Hepatocyte (in vitro differentiated cells): ENCODE measurements around the gene KIAA0930. TPM values are rescaled to one million over a fixed set of nuclear protein-coding genes. Genes with fewer than 3 reads are reported as not detected.
A peak's percentile ranks its signal among the peaks of the same experiment; 100 is the strongest.

ENCODE experiments used
- DNase-seq: peaks from one replicate; pipeline ENCODE4 v3.0.0-alpha.2; 2016; ENCODE audit warnings: low spot score
- H2AFZ ChIP-seq: fragments of 200-600 bp; sonication (generic); 2 replicates; pipeline ENCODE4 v1.6.0; 2016; ENCODE audit warnings: antibody characterized with exemption, mild to moderate bottlenecking
- H3K27ac ChIP-seq: fragments of 200-600 bp; sonication (generic); 2 replicates; pipeline ENCODE4 v1.5.1; 2016; ENCODE audit warnings: mild to moderate bottlenecking
- H3K27me3 ChIP-seq: fragments of 200-600 bp; sonication (generic); 2 replicates; pipeline ENCODE4 v1.6.1; 2016
- H3K36me3 ChIP-seq: fragments of 200-600 bp; sonication (generic); replicated peaks from 2 replicates; pipeline ENCODE4 v1.5.1; 2016; ENCODE audit warnings: low read depth; ENCODE audit not compliant: insufficient read depth
- H3K4me1 ChIP-seq: fragments of 200-600 bp; sonication (generic); 2 replicates; pipeline ENCODE4 v1.5.1; 2016; ENCODE audit warnings: mild to moderate bottlenecking, moderate library complexity; ENCODE audit not compliant: insufficient read depth
- H3K4me2 ChIP-seq: fragments of 200-600 bp; sonication (generic); 2 replicates; pipeline ENCODE4 v1.6.0; 2016
- H3K4me3 ChIP-seq: fragments of 200-600 bp; sonication (generic); 2 replicates; pipeline ENCODE4 v1.5.1; 2016; ENCODE audit warnings: mild to moderate bottlenecking
- H3K79me2 ChIP-seq: fragments of 200-600 bp; sonication (generic); 2 replicates; pipeline ENCODE4 v1.6.0; 2017; ENCODE audit warnings: mild to moderate bottlenecking
- H3K9me2 ChIP-seq: fragments of 200-600 bp; sonication (generic); replicated peaks from 2 replicates; pipeline ENCODE4 v1.6.0; 2017; ENCODE audit warnings: mild to moderate bottlenecking; ENCODE audit not compliant: insufficient read depth
- H3K9me3 ChIP-seq: fragments of 200-600 bp; sonication (generic); 2 replicates; pipeline ENCODE4 v1.5.1; 2016; ENCODE audit warnings: low read depth, mild to moderate bottlenecking
- H4K20me1 ChIP-seq: fragments of 200-600 bp; sonication (generic); 2 replicates; pipeline ENCODE4 v1.6.0; 2016; ENCODE audit warnings: mild to moderate bottlenecking; ENCODE audit not compliant: insufficient read depth, poor library complexity, severe bottlenecking
- CTCF ChIP-seq: fragments of 200-600 bp; sonication (generic); IDR thresholded peaks from 2 replicates; pipeline ENCODE4 v1.5.1; 2016; ENCODE audit warnings: antibody characterized with exemption, mild to moderate bottlenecking; ENCODE audit not compliant: poor library complexity
- EZH2 ChIP-seq: fragments of 200-600 bp; sonication (generic); IDR thresholded peaks from 2 replicates; pipeline ENCODE4 v1.6.1; 2016; ENCODE audit warnings: antibody characterized with exemption, mild to moderate bottlenecking, borderline replicate concordance
- EZH2phosphoT487 ChIP-seq: fragments of 200-600 bp; sonication (generic); IDR thresholded peaks from one replicate; pipeline ENCODE4 v1.6.1; 2018; ENCODE audit warnings: antibody characterized with exemption, mild to moderate bottlenecking, low read depth, moderate library complexity; ENCODE audit not compliant: unreplicated experiment, severe bottlenecking
- WGBS: methylation state at CpG from one replicate; pipeline ENCODE4 v1.1.6; 2016; ENCODE audit warnings: low lambda C conversion rate; ENCODE audit errors: missing lambda C conversion rate; 5-methylcytosine and 5-hydroxymethylcytosine counted together
- polyA plus RNA-seq: library from polyadenylated mRNA; unstranded; fragments of >200 nt; fragmentation: Nextera tagmentation; extraction: Ambion mirVana; gene quantifications from 2 replicates; pipeline ENCODE4 v1.2.1, GENCODE V29; 2016
- total RNA-seq: library from RNA; depleted of rRNA; stranded (reverse); fragments of >200 nt; gene quantifications from 2 replicates; pipeline ENCODE4 v1.2.3, GENCODE V29; 2014

KIAA0930 gene
- total and polyA plus RNA-seq, 2 experiments from 2014 or later = 30.9 to 42.0 TPM

DNA sequence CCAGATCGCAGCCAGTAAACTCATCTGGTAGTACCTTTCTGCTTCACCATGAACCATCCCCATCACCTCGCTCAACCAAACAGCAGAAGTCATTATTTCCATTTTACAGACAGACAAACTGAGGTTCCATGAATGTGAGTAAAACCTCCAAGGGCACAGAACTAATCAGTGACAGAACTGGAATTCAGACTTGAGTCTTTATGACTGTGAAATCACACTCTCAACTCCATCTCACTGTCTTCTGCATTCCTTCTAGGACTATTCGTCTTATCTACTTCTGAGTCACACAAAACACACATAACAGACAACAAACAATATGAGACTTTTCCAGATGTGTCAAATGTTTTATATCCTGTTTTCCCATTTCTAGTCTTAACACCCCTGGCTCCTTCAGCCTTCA lies 86.3 kb downstream of the KIAA0930 start:
- 88% methylated on average over 3 of the region's 3 CpGs for WGBS
- Histone ChIP-seq H3K36me3 (no peaks in the 10 kb centered on the region), H3K27ac (peak overlapping the region; percentile 85), H3K4me3 (no peak overlapping the region), H3K9me3 (no peaks in the 10 kb centered on the region), H2AFZ (no peak overlapping the region), H3K9me2 (no peaks in the 10 kb centered on the region), H3K79me2 (peaks cover 16% of the 10 kb centered on the region), H3K27me3 (no peaks in the 10 kb centered on the region), H3K4me1 (peaks cover 27% of the 10 kb centered on the region), H4K20me1 (no peaks in the 10 kb centered on the region), H3K4me2 (no peak overlapping the region)
- DNase-seq = peak; percentile 56
- TF ChIP-seq EZH2 = no peak
- TF ChIP-seq CTCF = no peak
- no peak for TF ChIP-seq EZH2phosphoT487

DNA sequence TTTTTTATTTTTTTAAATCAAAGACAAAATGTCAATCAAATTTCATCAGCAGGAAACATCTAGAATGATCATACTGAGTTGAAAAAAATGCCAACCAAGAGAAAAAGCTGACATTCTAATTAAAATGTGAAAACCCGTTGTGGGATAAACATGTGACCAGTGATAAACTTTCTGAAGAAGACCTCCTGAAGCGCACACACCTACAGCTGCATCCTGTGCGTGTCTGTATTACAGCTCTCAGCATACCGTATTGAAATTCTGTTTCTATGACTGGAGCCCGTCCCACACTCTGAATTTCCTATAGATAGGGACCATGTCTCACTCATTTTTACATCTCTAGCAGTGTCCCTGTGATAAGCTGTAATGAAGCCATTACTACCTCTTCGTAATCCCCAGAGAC lies 89.2 kb downstream of the KIAA0930 start:
- no peak overlapping the region for H3K27ac ChIP-seq
- DNase-seq = no peak
- no peak overlapping the region for H3K4me3 ChIP-seq
- 94% methylated on average over 6 of the region's 6 CpGs for WGBS
- H4K20me1 ChIP-seq = no peaks in the 10 kb centered on the region
- no peaks in the 10 kb centered on the region for H3K9me2 ChIP-seq
- no peaks in the 10 kb centered on the region for H3K36me3 ChIP-seq
- H3K4me1 ChIP-seq = peaks cover 7% of the 10 kb centered on the region
- H3K79me2 ChIP-seq = peaks cover 9% of the 10 kb centered on the region
- H3K9me3 ChIP-seq = no peaks in the 10 kb centered on the region
- H2AFZ ChIP-seq = no peak overlapping the region
- no peaks in the 10 kb centered on the region for H3K27me3 ChIP-seq
- no peak overlapping the region for H3K4me2 ChIP-seq
- TF ChIP-seq EZH2phosphoT487 (no peak), CTCF (no peak), EZH2 (no peak)

DNA sequence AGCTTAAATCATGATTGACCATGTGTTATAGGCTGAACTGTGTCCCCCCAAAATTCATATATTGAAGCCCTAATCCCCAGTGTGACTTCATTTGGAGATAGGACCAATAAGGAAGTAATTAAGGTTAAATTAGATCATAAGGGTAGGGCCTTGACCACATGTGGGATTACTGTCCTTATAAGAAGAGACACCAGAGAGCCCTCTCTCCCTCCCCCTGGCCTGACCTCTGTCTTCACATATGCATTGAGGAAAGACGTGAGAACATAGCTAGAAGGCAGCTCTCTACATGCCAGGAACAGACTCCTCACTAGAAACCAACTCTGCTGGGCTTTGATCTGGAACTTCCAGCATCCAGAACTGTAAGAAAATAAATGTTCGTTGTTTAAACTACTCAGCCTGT lies 90.6 kb downstream of the KIAA0930 start:
- Histone ChIP-seq H3K27ac (no peak overlapping the region), H3K4me2 (no peak overlapping the region), H3K9me3 (no peaks in the 10 kb centered on the region), H3K4me3 (no peak overlapping the region), H3K27me3 (no peaks in the 10 kb centered on the region), H4K20me1 (no peaks in the 10 kb centered on the region), H3K36me3 (no peaks in the 10 kb centered on the region), H3K79me2 (peaks cover 9% of the 10 kb centered on the region), H2AFZ (no peak overlapping the region), H3K9me2 (no peaks in the 10 kb centered on the region), H3K4me1 (peaks cover 6% of the 10 kb centered on the region)
- TF ChIP-seq CTCF = no peak
- TF ChIP-seq EZH2 = no peak
- TF ChIP-seq EZH2phosphoT487 = no peak
- 51% methylated on average over 2 of the region's 2 CpGs for WGBS
- DNase-seq = no peak

GRCh38 chr22:45149671-45150070 lies 91.0 kb downstream of the KIAA0930 start:
- no peak overlapping the region for H3K4me2 ChIP-seq
- no peaks in the 10 kb centered on the region for H4K20me1 ChIP-seq
- no peaks in the 10 kb centered on the region for H3K9me2 ChIP-seq
- no peaks in the 10 kb centered on the region for H3K9me3 ChIP-seq
- no peaks in the 10 kb centered on the region for H3K27me3 ChIP-seq
- peaks cover 9% of the 10 kb centered on the region for H3K79me2 ChIP-seq
- H3K4me1 ChIP-seq = peaks cover 2% of the 10 kb centered on the region
- TF ChIP-seq EZH2 (no peak), CTCF (no peak), EZH2phosphoT487 (no peak)
- no peak overlapping the region for H3K27ac ChIP-seq
- H2AFZ ChIP-seq = no peak overlapping the region
- no peak overlapping the region for H3K4me3 ChIP-seq
- no peak for DNase-seq
- WGBS = 80% methylated on average over 2 of the region's 2 CpGs
- no peaks in the 10 kb centered on the region for H3K36me3 ChIP-seq
